Jurkat, Clone E6-1 (cell line): Measurements from ENCODE around the gene RNF168.
"Not testable (repeated sequence)": the region's sequence is repeated elsewhere in the genome, so short reads cannot be mapped to it uniquely, and the experiment has no call there.

Experiments used
- DNase-seq: peaks from one replicate; pipeline ENCODE4 v3.0.0-alpha.2; 2011; ENCODE audit warnings: low read depth, low spot score
- H3K4me3 ChIP-seq: 2 replicates; pipeline ENCODE4 v1.5.1; 2011; ENCODE audit warnings: mild to moderate bottlenecking, low read length, control low read depth, moderate library complexity

Gene RNF168

DNA sequence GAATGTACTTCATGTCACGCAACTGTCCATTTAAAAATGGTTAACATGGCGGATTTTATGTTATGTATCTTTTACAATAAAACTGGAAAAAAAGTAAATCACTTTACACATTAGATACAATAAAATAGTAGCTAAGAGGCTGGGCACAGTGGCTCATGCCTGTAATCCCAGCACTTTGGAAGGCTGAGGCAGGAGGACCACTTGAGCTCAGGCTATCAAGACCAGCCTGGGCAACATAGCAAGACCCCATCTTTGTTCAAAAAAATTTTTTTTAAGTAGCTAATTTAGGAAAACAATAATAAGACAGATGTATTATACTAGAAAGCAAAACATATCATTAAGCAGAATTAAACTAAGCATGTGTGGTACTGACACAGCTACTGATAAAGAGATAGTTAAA lies 11.5 kb downstream of the RNF168 start:
- no peak overlapping the region for H3K4me3 ChIP-seq
- no peak for DNase-seq

DNA sequence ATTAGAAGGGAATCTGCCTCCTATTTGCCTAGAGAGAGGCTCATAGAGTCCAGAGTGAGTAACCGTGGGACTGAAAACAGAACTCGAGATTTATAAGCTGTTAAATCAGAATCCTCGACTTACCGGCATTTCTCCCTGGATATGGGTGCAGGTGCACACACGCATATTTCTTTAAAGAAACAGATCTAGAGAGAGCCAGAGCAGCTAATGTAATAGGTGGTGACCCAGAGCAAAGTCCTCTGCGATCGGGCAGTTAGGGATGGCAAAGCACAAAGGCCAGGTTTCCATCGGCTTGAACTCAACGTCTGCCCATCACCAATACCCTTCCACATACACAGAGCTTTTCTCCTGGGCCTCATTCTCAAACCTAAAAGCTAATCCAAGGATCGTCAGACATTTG lies 13.8 kb downstream of the RNF168 start:
- DNase-seq, result no peak
- H3K4me3 ChIP-seq, result no peak overlapping the region

DNA sequence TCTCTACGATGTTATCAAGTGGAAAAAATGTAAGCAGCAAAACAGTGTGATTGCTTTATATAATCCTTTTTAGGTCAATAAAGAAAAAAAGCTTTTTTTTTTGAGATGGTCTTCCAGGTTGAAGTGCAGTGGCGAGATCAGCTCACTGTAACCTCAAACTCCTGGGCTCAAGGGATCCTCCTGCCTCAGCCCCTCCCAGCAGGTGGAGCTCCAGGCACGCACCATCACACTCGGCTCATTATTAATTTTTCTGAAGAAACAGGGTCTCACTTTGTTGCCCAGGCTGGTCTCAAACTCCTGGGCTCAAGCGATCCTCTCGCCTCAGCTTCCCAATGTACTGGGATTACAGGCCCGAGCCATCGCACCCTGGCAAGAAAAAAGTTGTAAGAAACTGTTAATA lies 17.3 kb downstream of the RNF168 start:
- DNase-seq, result no peak
- H3K4me3 ChIP-seq, result no peak overlapping the region

DNA sequence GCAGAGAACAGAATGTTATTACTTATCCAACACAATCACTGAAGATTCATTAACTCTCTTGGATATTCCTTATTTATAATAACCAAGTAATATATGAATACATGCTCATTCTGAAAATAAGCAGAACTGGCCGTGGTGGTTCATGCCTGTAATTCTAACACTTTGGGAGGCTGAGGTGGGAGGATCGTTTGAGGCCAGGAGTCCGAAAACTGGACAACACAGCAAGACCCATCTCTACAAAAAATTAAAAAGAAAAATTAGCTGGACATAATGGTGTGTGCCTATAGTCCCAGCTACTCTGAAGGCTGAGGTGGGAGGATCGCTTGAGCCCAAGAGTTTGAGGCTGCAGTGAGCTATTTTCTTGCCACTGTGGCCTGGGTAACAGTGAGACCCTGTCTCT lies 25.9 kb downstream of the RNF168 start:
- DNase-seq, result no peak
- no peak overlapping the region for H3K4me3 ChIP-seq

DNA sequence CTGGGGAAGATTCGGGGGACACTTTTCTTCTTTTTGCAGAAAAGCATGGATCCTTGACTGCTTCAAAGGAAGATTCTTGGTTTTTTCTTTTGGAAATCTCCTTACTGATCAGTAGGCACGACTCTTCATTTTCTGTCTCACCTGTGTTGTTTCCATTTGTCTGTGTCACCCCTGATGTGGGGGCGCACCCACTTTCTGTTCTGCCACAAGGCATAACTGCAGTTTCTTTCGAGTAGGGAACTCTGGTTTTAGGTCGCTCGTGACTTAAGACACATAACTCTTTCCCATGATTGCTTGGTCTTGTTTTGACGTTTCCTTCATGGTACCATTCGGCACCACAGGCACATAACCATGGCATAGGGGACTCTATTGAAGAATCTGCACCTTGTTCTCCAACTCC lies 31.3 kb downstream of the RNF168 start:
- no peak for DNase-seq
- H3K4me3 ChIP-seq, result no peak overlapping the region

DNA sequence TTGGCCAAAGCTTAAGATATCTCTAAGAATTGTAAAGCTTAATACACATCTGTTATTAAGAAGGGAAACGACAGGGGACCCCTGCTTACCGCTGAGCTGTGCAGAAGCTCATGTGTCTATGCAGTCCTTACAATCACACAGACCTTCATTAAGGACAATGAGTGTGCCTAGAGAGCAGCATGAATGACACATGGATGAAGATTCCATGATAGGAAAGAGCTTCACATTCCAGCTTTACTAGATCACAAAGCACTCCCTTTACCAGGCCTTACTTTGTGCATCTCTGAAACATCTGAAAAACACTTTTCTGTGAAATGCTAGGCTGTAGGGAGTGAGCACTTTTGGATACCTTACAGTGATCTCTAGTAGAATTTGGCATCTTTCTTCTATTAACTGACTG lies 32.0 kb downstream of the RNF168 start:
- H3K4me3 ChIP-seq, result no peak overlapping the region
- DNase-seq, result no peak

DNA sequence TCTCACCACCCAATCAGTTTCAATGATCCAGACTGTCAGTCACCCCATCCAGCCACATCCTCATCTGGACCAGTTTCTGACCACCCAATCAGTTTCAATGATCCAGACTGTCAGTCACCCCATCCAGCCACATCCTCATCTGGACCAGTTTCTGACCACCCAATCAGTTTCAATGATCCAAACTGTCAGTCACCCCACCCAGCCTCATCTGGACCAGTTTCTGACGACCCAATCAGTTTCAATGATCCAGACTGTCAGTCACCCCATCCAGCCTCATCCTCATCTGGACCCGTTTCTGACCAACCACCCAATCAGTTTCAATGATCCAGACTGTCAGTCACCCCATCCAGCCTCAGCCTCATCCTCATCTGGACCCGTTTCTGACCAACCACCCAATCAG lies 33.4 kb downstream of the RNF168 start:
- H3K4me3 ChIP-seq, DNase-seq: not testable (repeated sequence)

DNA sequence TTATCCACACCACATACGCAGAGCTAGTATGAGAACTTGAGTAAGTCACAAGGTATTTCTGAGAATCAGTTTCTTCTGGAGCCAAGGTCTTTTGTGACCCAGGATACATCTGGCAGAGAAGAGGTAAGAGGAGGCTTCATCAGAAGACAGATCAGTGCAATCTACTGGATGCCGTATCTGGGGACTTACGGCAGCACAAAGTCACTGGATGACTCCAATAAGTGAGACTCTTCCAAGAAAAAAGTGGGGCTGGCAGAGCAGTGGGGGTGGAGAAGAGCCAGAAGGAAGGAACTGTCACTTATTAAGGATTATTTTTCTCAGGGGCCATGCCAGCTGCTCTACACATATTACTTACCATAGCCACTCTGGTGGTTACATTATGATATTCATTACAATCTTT lies 39.8 kb downstream of the RNF168 start:
- H3K4me3 ChIP-seq, result no peak overlapping the region
- no peak for DNase-seq

DNA sequence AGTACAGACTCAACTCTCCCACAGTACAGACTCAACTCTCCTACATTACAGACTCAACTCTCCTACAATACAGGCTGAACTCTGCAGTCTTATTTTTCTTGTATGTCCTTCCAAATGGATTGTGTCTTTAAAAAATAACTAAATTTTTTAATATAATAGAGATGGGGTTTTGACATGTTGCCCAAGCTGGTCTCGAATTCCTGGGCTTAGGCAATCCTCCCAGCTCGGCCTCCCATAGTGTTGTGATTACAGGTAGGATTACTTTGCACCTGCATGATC lies 40.2 kb downstream of the RNF168 start:
- DNase-seq, result no peak
- H3K4me3 ChIP-seq, result no peak overlapping the region

DNA sequence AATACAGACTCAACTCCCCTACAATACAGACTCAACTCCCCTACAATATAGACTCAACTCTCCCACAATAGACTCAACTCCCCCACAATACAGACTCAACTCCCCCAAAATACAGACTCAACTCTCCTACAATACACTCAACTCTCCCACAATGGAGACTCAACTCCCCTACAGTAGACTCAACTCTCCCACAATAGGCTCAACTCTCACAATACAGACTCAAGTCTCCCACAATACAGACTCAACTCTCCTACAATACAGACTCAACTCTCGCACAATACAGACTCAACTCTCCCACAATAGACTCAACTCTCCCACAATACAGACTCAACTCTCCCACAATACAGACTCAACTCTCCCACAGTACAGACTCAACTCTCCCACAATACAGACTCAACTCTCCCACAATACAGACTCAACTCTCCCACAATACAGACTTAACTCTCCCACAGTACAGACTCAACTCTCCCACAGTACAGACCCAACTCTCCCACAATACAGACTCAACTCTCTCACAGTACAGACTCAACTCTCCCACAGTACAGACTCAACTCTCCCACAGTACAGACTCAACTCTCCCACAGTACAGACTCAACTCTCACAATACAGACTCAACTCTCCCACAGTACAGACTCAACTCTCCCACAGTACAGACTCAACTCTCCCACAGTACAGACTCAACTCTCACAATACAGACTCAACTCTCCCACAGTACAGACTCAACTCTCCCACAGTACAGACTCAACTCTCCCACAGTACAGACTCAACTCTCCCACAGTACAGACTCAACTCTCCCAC lies 40.7 kb downstream of the RNF168 start:
- not testable (repeated sequence) for DNase-seq, H3K4me3 ChIP-seq

DNA sequence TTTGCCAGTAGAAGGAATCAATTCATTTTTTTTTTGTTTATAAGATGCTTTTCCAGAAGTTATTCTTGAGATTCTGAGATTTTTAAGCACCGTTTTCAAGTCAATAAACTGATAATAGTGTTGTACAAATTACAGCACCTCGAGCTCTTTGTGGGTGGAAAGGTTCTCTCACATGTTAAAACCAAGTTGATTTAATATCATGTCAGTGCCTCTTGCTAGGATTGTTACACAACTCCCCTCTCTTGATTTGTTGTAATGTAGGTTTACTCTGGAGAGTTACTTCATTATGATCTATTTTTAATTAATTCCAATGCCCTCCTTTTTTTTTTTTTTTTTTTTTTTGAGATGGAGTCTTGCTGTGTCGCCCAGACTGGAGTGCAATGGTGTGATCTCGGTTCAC lies 45.5 kb downstream of the RNF168 start:
- DNase-seq, result no peak
- no peak overlapping the region for H3K4me3 ChIP-seq

DNA sequence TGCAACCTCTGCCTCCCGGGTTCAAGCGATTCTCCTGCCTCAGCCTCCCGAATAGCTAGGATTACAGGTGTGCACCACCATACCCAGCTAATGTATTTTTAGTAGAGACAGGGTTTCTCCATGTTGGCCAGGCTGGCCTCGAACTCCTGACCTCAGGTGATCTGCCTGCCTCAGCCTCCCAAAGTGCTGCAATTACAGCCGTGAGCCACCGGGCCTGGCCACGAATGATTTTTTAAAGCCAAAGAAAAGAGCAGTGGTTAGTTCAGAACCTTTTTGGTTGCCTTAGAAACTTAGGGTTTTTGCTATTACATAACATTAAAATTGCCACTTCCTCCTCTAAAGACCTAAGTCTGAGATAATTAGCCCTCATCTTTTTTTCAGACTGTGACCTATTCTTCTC lies 46.1 kb downstream of the RNF168 start:
- DNase-seq, H3K4me3 ChIP-seq: not testable (repeated sequence)

DNA sequence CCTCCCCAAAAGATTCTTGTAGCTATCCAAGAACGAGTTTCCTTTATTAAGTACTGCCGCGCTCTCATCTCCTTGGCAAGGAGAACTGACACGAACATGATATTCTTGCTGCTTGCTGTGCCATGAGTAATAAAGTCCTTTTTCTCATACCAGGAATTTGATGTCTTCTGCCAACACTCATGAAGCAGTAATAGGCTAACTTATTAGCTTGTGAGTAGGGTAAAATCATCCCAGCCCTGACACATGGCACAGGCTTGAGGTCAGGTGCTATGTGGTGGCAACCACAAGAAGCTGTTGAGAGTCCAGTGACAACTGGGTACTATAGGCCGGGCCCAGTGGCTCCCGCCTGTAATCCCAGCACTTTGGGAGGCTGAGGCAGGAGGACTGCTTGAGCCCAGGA lies 48.6 kb downstream of the RNF168 start:
- no peak for DNase-seq
- H3K4me3 ChIP-seq, result no peak overlapping the region

DNA sequence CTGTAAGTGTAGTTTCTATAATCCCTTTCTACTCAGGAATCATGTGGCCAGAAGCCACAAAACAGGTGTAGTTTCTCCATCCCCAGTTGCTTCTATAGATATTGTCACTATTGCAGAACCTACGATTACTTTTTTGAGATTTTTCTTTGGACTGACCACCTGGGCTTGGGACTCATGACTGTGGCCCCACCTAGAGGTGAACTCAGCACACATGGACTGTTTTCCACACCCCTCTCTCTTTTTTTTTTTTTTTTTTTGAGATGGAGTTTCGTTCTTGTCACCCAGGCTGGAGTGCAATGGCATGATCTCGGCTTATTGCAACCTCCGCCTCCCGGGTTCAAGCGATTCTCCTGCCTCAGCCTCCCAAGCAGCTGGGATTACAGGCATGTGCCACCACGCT lies 58.2 kb downstream of the RNF168 start:
- not testable (repeated sequence) for H3K4me3 ChIP-seq, DNase-seq

DNA sequence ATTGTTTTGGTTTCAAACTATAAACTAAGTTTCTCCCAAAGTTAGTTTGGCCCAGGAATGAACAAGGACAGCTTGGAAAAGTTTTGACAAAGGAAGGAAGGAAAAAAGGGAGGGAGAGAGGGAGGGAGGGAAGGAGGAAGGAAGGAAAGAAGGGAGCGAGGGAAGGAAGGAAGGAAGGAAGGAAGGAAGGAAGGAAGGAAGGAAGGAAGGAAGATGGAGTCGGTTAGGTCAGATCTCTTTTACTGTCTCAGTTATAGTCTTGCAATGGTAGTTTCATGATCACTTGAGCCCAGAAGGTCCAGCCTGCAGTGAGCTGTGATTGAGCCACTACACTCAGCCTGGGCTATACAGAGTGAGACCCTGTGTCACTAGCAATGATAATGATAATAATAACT lies 59.1 kb downstream of the RNF168 start:
- no peak for DNase-seq
- no peak overlapping the region for H3K4me3 ChIP-seq

DNA sequence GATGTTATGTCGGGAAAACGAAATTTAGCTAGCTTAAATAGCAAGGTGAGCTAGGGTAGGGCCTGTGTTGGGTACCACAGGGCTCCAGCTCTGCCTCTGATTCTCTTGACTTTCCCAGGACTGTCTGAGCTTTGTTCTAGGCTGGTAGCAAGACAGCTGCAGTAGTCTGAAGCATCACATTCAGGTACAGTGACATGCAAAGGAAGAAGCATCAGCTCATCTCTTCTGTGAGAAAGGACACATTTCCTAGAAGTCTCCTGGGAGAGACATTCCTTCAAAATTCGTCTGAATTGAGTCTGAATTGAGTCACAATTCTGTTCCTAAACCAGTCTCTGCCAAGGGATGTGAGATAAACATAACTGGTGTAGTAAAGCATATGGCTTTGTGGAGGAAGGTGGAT lies 62.9 kb downstream of the RNF168 start:
- no peak for DNase-seq
- no peak overlapping the region for H3K4me3 ChIP-seq

DNA sequence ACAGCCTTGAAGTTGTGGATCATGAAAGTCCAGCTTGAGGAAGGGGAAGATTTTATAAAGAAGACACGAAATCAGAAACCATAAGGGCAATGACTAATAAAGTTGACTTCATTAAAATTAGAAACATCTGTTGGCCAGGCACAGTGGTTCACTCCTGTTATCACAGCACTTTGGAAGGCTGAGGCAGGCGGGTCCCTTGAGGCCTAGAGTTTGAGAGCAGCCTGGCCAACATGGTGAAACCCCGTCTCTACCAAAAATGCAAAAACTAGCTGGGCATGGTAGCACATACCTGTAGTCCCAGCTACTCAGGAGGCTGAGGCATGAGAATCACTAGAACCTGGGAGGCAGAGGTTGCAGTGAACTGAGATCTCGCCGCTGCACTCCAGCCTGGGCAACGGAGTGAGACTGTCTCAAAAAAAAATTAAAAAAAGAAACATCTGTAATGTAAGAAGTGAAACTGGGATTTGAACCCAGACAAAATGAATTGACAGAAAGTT lies 63.5 kb downstream of the RNF168 start:
- DNase-seq, result no peak
- H3K4me3 ChIP-seq, result no peak overlapping the region

DNA sequence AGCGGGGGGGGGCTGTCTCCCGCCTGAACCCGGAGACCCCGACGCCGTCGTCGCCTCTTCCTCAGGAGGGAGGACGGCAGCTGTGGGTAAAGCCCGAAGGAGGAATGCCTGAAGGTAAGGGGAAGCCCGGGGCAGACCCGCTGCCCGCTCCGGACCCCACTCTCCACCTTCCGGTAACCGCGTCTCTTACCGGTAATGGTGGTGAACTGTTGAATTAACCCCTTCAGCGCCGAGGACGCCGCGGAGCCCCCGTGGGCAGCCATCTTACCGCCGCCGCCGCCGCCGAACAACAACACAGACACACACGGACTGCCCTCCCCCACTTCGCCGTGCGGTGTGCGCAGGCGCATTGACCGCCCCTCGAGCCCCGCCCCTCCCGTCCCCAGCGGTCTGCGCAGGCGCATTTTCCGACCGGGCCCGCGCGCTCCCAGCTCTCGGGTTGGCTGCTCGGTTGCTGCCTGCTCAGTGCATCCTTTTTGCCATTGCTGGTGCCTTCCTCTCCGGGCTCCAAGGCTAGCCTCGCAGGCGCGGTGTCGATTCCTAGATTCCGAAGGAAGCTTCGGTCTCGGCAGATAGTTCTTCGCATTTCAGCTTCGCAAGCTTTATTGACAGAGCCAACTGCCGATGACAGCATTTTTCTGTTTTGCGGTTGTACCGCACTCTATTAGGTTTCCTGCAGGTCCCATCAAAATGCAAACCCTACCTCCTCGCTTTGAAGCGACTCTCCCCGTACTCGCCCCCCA lies 71.3 kb downstream of the RNF168 start, which contains the start of gene UBXN7:
UBXN7 (minus strand) TSS at position 291 of the 743 bp plus-strand sequence; CDS start at position 263, 28 bp downstream.
- peak within 1 kb of the TSS; percentile 89 for H3K4me3 ChIP-seq
- DNase-seq, result peak; percentile 82

DNA sequence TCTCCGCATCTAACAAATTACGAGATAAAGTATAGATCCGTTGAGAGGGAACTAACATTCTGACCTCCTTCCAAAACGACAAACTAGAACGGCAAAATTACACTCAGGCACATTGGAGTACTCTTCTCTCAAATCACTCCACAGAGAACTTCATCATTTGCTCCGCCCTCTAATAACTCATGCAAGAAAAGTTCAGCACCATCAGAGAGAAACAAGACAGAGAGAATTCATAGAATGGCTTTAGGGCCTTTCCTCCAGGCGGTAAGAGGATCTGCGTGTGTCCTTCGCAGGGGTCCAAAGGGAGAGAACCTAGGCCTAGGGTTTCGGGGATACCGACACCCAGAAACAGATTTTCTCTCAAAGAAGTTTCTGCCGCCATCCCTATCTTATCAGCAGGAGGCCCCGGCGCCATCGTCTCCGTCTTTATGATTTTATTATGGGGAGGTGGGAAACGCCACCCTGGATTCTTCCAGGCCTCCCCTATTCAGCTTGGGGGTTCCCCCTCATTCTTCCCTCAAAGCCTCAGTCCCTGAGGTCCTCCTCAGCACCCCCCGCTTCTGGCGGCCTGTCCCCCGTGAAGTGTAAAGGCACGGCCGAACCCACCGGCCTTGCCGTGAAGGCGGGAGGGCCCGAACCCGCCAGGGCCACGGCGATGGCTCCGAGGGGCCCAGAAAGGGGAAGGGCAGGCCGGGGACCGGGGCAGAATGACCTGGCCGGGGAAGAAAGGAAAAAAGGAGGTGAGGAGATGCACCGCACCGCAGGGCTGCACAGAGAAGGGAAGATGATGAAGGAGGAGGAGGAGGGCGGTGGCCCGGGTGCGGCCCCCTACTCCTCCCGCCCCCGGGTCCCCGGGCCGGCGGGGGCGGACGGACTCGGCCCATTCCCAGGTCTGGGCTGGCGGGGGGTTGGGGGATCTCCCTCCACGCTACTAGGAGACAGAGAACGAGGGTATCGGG lies 72.1 kb downstream of the RNF168 start:
- peak; percentile 58 for DNase-seq
- H3K4me3 ChIP-seq, result peak overlapping the region; percentile 89

DNA sequence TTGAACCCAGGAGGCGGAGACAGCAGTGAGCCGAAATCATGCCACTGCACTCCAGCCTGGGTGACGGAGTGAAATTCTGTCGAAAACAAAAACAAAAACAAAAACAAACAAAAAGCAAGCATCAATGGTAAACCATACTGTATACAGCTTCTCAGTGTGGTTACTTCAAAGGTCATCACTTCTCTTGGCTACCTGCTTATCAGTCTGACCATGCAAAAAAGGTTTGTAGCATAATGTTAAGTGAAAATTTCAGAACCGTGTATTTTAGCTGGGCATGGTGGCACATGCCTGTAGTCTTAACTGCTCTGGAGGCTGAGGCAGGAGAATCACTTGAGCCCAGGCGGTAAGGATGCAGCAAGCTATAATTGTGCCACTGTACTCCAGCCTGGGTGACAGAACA lies 75.5 kb downstream of the RNF168 start:
- no peak for DNase-seq
- H3K4me3 ChIP-seq, result no peak overlapping the region
